Tibial nerve (tissue), 4 donors: ENCODE data around the gene OR51I1. TPM values are rescaled to one million over a fixed set of nuclear protein-coding genes. Genes with fewer than 3 reads are reported as not detected.

Experiments
- DNase-seq, 2 donors: peaks; one replicate each; pipeline ENCODE4 v3.0.0-alpha.2; 2019; ENCODE audit warnings: low spot score in 2 of 2
- H3K27ac ChIP-seq, 4 donors: fragments of 200-600 bp; sonication (generic) in 3 of 4; one replicate each; pipeline ENCODE4 v1.5.1; 2017 to 2019; ENCODE audit warnings: mild to moderate bottlenecking in 1 of 4
- H3K27me3 ChIP-seq, 2 donors: fragments of 200-600 bp; sonication (generic) in 1 of 2; one replicate each; pipeline versions ENCODE4 v1.5.1 to v1.6.0; 2017 to 2019
- H3K36me3 ChIP-seq, 3 donors: fragments of 200-600 bp; sonication (generic); one replicate each; pipeline ENCODE4 v1.5.1; 2018 to 2019
- H3K4me1 ChIP-seq, 4 donors: fragments of 200-600 bp; sonication (generic) in 3 of 4; one replicate each; pipeline ENCODE4 v1.5.1; 2017 to 2019
- H3K4me3 ChIP-seq, 4 donors: fragments of 200-600 bp; sonication (generic) in 3 of 4; one replicate each; pipeline ENCODE4 v1.5.1; 2017 to 2019; ENCODE audit warnings: mild to moderate bottlenecking in 1 of 4, moderate library complexity in 1 of 4
- H3K9me3 ChIP-seq, 4 donors: fragments of 200-600 bp; sonication (generic) in 3 of 4; one replicate each; pipeline ENCODE4 v1.5.1; 2017 to 2019
- CTCF ChIP-seq, 5 experiments: fragments of 200-600 bp in 3 of 5; fragments of 450-650 bp in 2 of 5; sonication (generic) in 3 of 5; IDR thresholded peaks; one replicate each; pipeline ENCODE4 v1.5.1; 2016 to 2019; ENCODE audit warnings: antibody characterized with exemption in 5 of 5, mild to moderate bottlenecking in 3 of 5, moderate library complexity in 2 of 5
- EP300 ChIP-seq, 2 donors: sonication (generic); formaldehyde crosslinking; IDR thresholded peaks; one replicate each; pipeline ENCODE4 v1.6.1; 2017; ENCODE audit warnings: antibody characterized with exemption in 2 of 2, mild to moderate bottlenecking in 1 of 2
- POLR2A ChIP-seq, 2 donors: fragments of 450-650 bp; IDR thresholded peaks; one replicate each; pipeline ENCODE4 v1.6.1; 2017; ENCODE audit warnings: antibody characterized with exemption in 2 of 2, mild to moderate bottlenecking in 2 of 2, moderate library complexity in 2 of 2
- WGBS, 2 donors: methylation state at CpG; one replicate each; pipeline ENCODE4 v1.1.5; 2018; 5-methylcytosine and 5-hydroxymethylcytosine counted together
- total RNA-seq, 4 donors: library from RNA; depleted of rRNA; stranded (reverse); fragments of >200 nt; gene quantifications; one replicate each; pipeline ENCODE4 v1.1.0, GENCODE V29; 2016

The OR51I1 gene
- total RNA-seq, 4 donors from 2014 or later: 3.9 TPM; not detected in 3

GRCh38 chr11:5421811-5422210 is 19.5 kb downstream of the OR51I1 start, which contains the start of gene OR51Q1:
TSS of gene OR51Q1 (plus strand) at chr11:5422111. CDS start at chr11:5422201, 90 bp downstream.
- no peak within 1 kb of the TSS for H3K27ac ChIP-seq
- H3K36me3 ChIP-seq: no peaks in the 10 kb centered on the region
- no peak for TF ChIP-seq EP300 (IDR thresholded peaks at IDR 0.05)
- no peak for TF ChIP-seq CTCF (IDR thresholded peaks at IDR 0.05)
- no peak for TF ChIP-seq POLR2A (IDR thresholded peaks at IDR 0.05)
- DNase-seq: no peak
- WGBS, 2 donors: 73 to 91% methylated on average over 1 of the region's 1 CpG
- H3K4me1 ChIP-seq: no peaks in the 10 kb centered on the region
- no peaks in the 10 kb centered on the region for H3K9me3 ChIP-seq
- H3K4me3 ChIP-seq: no peak within 1 kb of the TSS
- H3K27me3 ChIP-seq: no peaks in the 10 kb centered on the region

- no peak for DNase-seq
- H3K27ac ChIP-seq: no peak overlapping the region
- no peaks in the 10 kb centered on the region for H3K36me3 ChIP-seq
- TF ChIP-seq EP300 (IDR thresholded peaks at IDR 0.05) (no peak), POLR2A (IDR thresholded peaks at IDR 0.05) (no peak), CTCF (IDR thresholded peaks at IDR 0.05) (no peak)
- H3K4me1 ChIP-seq: no peaks in the 10 kb centered on the region
- H3K9me3 ChIP-seq: no peaks in the 10 kb centered on the region
- no peak overlapping the region for H3K4me3 ChIP-seq
- WGBS, 2 donors: 64 to 73% methylated on average over 5 of the region's 5 CpGs
- no peaks in the 10 kb centered on the region for H3K27me3 ChIP-seq
Observed at GRCh38 chr11:5420993-5421392, 20.3 kb downstream of the OR51I1 start.

- H3K36me3 ChIP-seq: no peaks in the 10 kb centered on the region
- H3K27ac ChIP-seq: no peak overlapping the region
- no peak for DNase-seq
Observed at GRCh38 chr11:5405173-5405572, 36.1 kb downstream of the OR51I1 start.

GRCh38 chr11:5398936-5399335 is 42.4 kb downstream of the OR51I1 start:
- DNase-seq: no peak
- TF ChIP-seq POLR2A (IDR thresholded peaks at IDR 0.05) (no peak), EP300 (IDR thresholded peaks at IDR 0.05) (no peak), CTCF (IDR thresholded peaks at IDR 0.05) (no peak)
- no peaks in the 10 kb centered on the region for H3K36me3 ChIP-seq
- H3K4me1 ChIP-seq: no peaks in the 10 kb centered on the region
- no peaks in the 10 kb centered on the region for H3K27me3 ChIP-seq
- H3K27ac ChIP-seq: no peak overlapping the region
- H3K9me3 ChIP-seq: no peaks in the 10 kb centered on the region
- no peak overlapping the region for H3K4me3 ChIP-seq

More at GRCh38 chr11:5405173-5405572, 36.1 kb downstream of the OR51I1 start:
- no peak for TF ChIP-seq EP300 (IDR thresholded peaks at IDR 0.05)
- TF ChIP-seq POLR2A (IDR thresholded peaks at IDR 0.05): no peak
- TF ChIP-seq CTCF (IDR thresholded peaks at IDR 0.05): no peak
- no peaks in the 10 kb centered on the region for H3K27me3 ChIP-seq
- H3K4me1 ChIP-seq: no peaks in the 10 kb centered on the region
- H3K9me3 ChIP-seq: no peaks in the 10 kb centered on the region
- no peak overlapping the region for H3K4me3 ChIP-seq

- no peaks in the 10 kb centered on the region for H3K27me3 ChIP-seq
- DNase-seq: no peak
Observed at GRCh38 chr11:5394091-5394490, 47.2 kb downstream of the OR51I1 start.

More at GRCh38 chr11:5394091-5394490, 47.2 kb downstream of the OR51I1 start:
- TF ChIP-seq EP300 (IDR thresholded peaks at IDR 0.05): no peak
- no peak for TF ChIP-seq CTCF (IDR thresholded peaks at IDR 0.05)
- TF ChIP-seq POLR2A (IDR thresholded peaks at IDR 0.05): no peak
- Histone ChIP-seq H3K27ac (no peak overlapping the region), H3K9me3 (no peaks in the 10 kb centered on the region), H3K4me3 (no peak overlapping the region), H3K4me1 (no peaks in the 10 kb centered on the region), H3K36me3 (no peaks in the 10 kb centered on the region)

Other genes starting within 250 kb of the OR51I1 start
- not detected for gene OR51V1, start 240.8 kb downstream of the OR51I1 start, total RNA-seq
- gene HBB, start 214.4 kb downstream of the OR51I1 start, total RNA-seq: 100 to 1,000 TPM in 2 of 4 donors, 10 to 100 TPM in 1, not detected in 1; 61.6 to 425 (median 151) TPM
- 1 to 10 TPM in 1 of 4 donors, not detected in 3; 5.4 TPM for gene HBD, start 207.0 kb downstream of the OR51I1 start, total RNA-seq
- gene HBG1, start 191.7 kb downstream of the OR51I1 start, total RNA-seq: not detected
- gene HBG2, start 186.7 kb downstream of the OR51I1 start, total RNA-seq: not detected
- gene HBE1, start 171.6 kb downstream of the OR51I1 start, total RNA-seq: not detected
- 1 to 10 TPM in 1 of 4 donors, under 1 TPM in 2, not detected in 1; 0.42 to 1.5 (median 0.98) TPM for gene OR51B4, start 139.6 kb downstream of the OR51I1 start, total RNA-seq
- under 1 TPM in 1 of 4 donors, not detected in 3; 0.63 TPM for gene OR51B2, start 117.2 kb downstream of the OR51I1 start, total RNA-seq
- 1 to 10 TPM in 3 of 4 donors, not detected in 1; 1.3 to 2.9 (median 2.0) TPM for gene OR51B5, start 98.0 kb downstream of the OR51I1 start, total RNA-seq
- not detected for gene OR51B6, start 90.0 kb downstream of the OR51I1 start, total RNA-seq
- gene OR51M1, start 57.7 kb downstream of the OR51I1 start, total RNA-seq: not detected
- not detected for gene OR51Q1, start 19.4 kb downstream of the OR51I1 start, total RNA-seq
- not detected for gene OR51I2, start 7.8 kb upstream of the OR51I1 start, total RNA-seq
- gene OR52D1, start 47.2 kb upstream of the OR51I1 start, total RNA-seq: not detected
- gene UBQLN3, start 68.4 kb upstream of the OR51I1 start, total RNA-seq: 1 to 10 TPM in 3 of 4 donors, under 1 TPM in 1; 0.84 to 4.9 (median 2.1) TPM
- 1 to 10 TPM; 1.2 to 3.7 (median 2.1) TPM for gene UBQLNL, start 75.2 kb upstream of the OR51I1 start, total RNA-seq
- 1 to 10 TPM in 2 of 4 donors, under 1 TPM in 1, not detected in 1; 0.84 to 7.5 (median 1.3) TPM for gene OR52H1, start 107.0 kb upstream of the OR51I1 start, total RNA-seq
- gene OR52B6, start 139.4 kb upstream of the OR51I1 start, total RNA-seq: not detected
- gene TRIM6, start 155.1 kb upstream of the OR51I1 start, total RNA-seq: 1 to 10 TPM; 1.2 to 5.9 (median 2.5) TPM
- gene TRIM34, start 183.5 kb upstream of the OR51I1 start, total RNA-seq: 1 to 10 TPM; 2.2 to 6.1 (median 3.1) TPM
- 10 to 100 TPM; 16.9 to 38.7 (median 26.1) TPM for gene TRIM5, start 243.6 kb upstream of the OR51I1 start, total RNA-seq
- gene TRIM22, start 248.3 kb upstream of the OR51I1 start, total RNA-seq: 100 to 1,000 TPM in 2 of 4 donors, 10 to 100 TPM in 2; 78.3 to 131 (median 100) TPM